HFFc6 (cell line): Measurements from ENCODE around the gene CDIPT. TPM values are rescaled to one million over a fixed set of nuclear protein-coding genes. Genes with fewer than 3 reads are reported as not detected.
A peak's percentile ranks its signal among the peaks of the same experiment; 100 is the strongest.

Experiments
- DNase-seq: peaks from one replicate; pipeline ENCODE4 v3.0.0-alpha.2; 2018
- H3K27ac Mint-ChIP-seq: 2 replicates; pipeline ENCODE4 v1.8.0; 2020; ENCODE audit warnings: mild to moderate bottlenecking, mixed read lengths
- H3K27me3 Mint-ChIP-seq: 2 replicates; pipeline ENCODE4 v1.8.0; 2021; ENCODE audit warnings: mild to moderate bottlenecking, moderate library complexity, mixed read lengths; ENCODE audit not compliant: insufficient read depth
- H3K36me3 Mint-ChIP-seq: 2 replicates; pipeline ENCODE4 v1.8.0; 2021; ENCODE audit warnings: low read depth, mixed read lengths
- H3K4me1 Mint-ChIP-seq: 2 replicates; pipeline ENCODE4 v1.8.0; 2020; ENCODE audit warnings: low read depth, mixed read lengths
- H3K4me3 Mint-ChIP-seq: 2 replicates; pipeline ENCODE4 v1.8.0; 2020; ENCODE audit warnings: mild to moderate bottlenecking, moderate library complexity, mixed read lengths
- H3K9me3 Mint-ChIP-seq: 2 replicates; pipeline ENCODE4 v1.8.0; 2020; ENCODE audit warnings: mild to moderate bottlenecking, mixed read lengths
- total RNA-seq, 6 experiments: library from RNA; stranded (reverse); fragmentation: NEBNext Ultra II Directional; extraction: Animal tissue kit (Norgen Biotek cat#: 25700); gene quantifications; 2 replicates in 1 of 6; 3 replicates in 5 of 6; pipeline ENCODE4 v1.2.3, GENCODE V29; 2021
- TF ChIP-seq, protein P1 (sequence below): fragments of 200-600 bp; sonication (generic); IDR thresholded peaks from 2 replicates; pipeline ENCODE4 v1.5.0; 2021; ENCODE audit warnings: antibody characterized with exemption, mild to moderate bottlenecking

CDIPT gene
- total RNA-seq, 6 experiments from 2014 or later, result 82.6 to 115 (median 94.7) TPM

DNA sequence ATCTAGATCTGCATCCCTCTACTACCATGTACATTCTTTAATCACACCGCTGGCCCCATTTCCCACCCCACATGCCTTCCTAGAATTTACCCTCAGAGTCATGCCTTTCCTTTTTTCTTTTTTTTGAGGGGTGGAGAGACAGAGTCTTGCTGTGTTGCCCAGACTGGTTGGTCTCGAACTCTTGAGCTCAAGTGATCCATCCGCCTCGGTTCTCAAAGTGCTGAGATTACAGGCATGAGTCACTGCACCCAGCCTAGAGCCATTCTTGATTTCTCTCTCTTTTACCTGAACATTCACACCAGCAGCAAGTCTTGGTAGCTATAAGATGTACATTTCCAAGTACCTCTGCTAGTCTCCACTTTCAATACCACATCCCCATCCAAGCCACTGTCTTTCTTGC is 44.9 kb downstream of the CDIPT start:
- no peak for DNase-seq
- H3K27me3 Mint-ChIP-seq, result peaks cover 5% of the 10 kb centered on the region
- TF ChIP-seq, protein P1, sequence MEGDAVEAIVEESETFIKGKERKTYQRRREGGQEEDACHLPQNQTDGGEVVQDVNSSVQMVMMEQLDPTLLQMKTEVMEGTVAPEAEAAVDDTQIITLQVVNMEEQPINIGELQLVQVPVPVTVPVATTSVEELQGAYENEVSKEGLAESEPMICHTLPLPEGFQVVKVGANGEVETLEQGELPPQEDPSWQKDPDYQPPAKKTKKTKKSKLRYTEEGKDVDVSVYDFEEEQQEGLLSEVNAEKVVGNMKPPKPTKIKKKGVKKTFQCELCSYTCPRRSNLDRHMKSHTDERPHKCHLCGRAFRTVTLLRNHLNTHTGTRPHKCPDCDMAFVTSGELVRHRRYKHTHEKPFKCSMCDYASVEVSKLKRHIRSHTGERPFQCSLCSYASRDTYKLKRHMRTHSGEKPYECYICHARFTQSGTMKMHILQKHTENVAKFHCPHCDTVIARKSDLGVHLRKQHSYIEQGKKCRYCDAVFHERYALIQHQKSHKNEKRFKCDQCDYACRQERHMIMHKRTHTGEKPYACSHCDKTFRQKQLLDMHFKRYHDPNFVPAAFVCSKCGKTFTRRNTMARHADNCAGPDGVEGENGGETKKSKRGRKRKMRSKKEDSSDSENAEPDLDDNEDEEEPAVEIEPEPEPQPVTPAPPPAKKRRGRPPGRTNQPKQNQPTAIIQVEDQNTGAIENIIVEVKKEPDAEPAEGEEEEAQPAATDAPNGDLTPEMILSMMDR, result no peak
- H3K4me1 Mint-ChIP-seq, result peaks cover 79% of the 10 kb centered on the region
- H3K9me3 Mint-ChIP-seq, result no peaks in the 10 kb centered on the region
- H3K4me3 Mint-ChIP-seq, result peak overlapping the region; percentile 76
- H3K36me3 Mint-ChIP-seq, result peaks cover 41% of the 10 kb centered on the region
- peak overlapping the region; percentile 29 for H3K27ac Mint-ChIP-seq

DNA sequence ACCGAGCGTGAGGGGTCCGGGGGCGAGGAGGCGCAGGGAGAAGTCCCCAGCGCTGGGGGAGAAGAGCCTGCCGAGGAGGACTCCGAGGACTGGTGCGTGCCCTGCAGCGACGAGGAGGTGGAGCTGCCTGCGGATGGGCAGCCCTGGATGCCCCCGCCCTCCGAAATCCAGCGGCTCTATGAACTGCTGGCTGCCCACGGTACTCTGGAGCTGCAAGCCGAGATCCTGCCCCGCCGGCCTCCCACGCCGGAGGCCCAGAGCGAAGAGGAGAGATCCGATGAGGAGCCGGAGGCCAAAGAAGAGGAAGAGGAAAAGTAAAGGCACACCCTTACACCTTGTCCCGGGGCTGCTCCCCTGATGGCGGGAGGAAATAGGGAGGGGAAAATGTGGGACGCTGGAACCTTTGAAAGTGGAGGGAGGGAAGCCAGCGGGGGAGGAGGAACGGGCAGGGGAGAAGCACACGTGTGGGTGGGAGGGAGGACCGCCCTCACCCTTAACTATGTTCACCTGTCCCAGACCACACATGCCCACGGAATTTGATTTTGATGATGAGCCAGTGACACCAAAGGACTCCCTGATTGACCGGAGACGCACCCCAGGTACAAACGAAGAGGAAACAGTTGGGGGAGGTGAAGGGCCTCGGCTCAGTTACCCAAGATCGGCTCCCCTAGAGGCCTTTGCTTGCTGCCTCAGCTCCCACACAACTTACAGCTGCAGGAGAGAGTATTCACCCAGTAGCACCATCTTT is 46.2 kb downstream of the CDIPT start:
- Mint-ChIP-seq H3K27me3 (peaks cover 5% of the 10 kb centered on the region), H3K4me3 (peak overlapping the region; percentile 94), H3K9me3 (no peaks in the 10 kb centered on the region), H3K27ac (peak overlapping the region; percentile 96), H3K4me1 (peaks cover 78% of the 10 kb centered on the region), H3K36me3 (peaks cover 35% of the 10 kb centered on the region)
- TF ChIP-seq, protein P1, result no peak
- DNase-seq, result peak; percentile 61

DNA sequence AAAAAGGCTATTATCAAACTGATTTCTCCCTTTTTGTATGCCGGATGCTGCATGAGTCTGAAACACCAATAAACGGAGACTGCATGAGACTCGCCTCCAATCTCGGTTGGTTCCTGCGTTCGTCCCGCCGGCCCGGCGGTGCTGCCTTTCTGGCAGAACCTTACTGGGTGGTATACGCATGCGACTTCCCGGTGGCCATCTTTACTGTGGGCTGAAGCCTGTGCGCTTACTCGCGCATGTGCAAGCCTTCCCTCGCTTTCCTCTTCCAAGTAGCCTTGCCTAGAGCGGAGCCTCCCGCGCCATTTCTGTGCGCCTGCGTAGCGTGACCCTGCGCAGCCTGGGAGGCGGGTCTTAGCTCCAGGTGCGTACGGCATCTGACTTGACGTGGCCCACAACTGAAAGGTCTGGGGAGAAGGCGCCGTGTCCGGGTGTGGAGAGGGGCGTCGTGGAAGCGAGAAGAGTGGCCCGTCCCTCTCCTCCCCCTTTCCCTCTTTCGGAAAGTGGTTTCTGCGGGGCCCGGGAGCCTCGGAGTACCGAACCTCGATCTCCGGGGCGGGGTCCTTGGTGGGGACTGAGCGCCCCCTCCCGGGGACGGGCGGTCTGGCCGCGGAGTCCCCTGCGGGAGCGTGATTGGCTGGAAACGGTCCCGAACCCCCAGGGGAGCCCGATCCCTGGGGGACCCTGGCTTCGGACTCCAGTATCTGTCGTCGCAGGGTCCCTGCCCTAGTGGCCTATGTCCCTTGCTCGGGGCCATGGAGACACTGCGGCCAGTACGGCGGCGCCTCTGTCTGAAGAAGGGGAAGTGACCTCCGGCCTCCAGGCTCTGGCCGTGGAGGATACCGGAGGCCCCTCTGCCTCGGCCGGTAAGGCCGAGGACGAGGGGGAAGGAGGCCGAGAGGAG is 47.0 kb downstream of the CDIPT start, which contains the start of gene PAGR1:
TSS of gene PAGR1 (plus strand) at position 360 of the 901 bp plus-strand sequence. CDS start at position 734, 374 bp downstream.
- Mint-ChIP-seq H3K4me3 (peak within 1 kb of the TSS; percentile 94), H3K27me3 (peaks cover 5% of the 10 kb centered on the region), H3K4me1 (peaks cover 80% of the 10 kb centered on the region), H3K9me3 (no peaks in the 10 kb centered on the region), H3K27ac (peak within 1 kb of the TSS; percentile 96), H3K36me3 (peaks cover 32% of the 10 kb centered on the region)
- DNase-seq, result peak; percentile 99
- TF ChIP-seq, protein P1, result peak; percentile 93

DNA sequence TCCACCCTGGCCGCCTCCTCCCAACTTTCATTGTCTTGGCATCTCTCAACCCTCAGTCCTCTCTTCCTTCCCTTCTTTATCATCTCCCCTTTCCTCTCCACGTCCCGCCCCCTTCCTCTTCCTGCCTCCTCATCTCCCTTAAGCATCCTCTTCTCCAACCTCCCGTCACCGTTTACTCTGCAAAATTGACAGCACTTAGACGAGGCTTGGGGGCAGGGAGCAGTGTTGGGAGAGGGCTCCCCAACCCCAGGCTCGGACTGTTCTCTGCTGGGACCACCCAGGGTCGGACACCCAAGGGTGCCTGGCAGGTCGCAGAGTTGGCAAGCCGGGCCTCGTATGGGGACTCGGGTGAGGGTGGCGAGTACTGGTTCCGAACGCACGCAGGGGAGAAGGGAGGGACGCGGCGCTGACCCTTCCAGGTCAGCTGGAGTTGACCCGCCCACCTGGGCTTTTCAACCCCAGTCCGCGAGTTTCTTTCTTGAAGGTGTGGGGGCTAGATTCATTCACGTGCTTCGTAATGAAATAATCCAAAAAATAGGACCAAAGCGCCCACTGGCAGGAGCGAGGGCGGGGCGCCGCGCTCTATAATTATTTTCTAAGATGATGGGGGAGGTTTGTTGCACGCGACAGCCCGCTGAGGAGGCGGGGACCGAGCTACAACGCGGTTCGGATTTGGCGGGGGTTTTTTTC is 47.8 kb downstream of the CDIPT start:
- H3K36me3 Mint-ChIP-seq, result peaks cover 25% of the 10 kb centered on the region
- H3K4me3 Mint-ChIP-seq, result peak overlapping the region; percentile 94
- peaks cover 5% of the 10 kb centered on the region for H3K27me3 Mint-ChIP-seq
- H3K4me1 Mint-ChIP-seq, result peaks cover 88% of the 10 kb centered on the region
- H3K9me3 Mint-ChIP-seq, result no peaks in the 10 kb centered on the region
- no peak for DNase-seq
- peak overlapping the region; percentile 96 for H3K27ac Mint-ChIP-seq
- TF ChIP-seq, protein P1, result no peak

DNA sequence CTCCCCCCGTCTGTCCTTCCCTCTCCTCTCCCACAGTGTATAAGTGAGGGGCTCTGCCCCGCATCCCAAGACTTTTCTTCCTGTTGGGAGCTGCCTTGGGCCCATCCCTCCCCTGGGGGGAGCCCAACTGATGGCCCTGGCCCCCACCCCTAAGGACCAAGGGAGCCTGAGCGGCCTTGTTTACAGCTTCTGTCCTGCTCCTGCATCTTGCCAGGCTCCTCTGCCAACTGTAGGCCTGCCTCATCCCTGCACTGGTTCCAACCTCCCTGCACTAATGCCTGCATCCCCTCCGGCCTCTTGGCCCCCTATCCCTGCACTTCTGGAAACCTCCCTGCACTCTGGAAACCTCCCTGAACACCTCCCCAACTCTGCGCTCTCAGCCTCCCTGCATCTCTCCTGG is 48.4 kb downstream of the CDIPT start:
- Mint-ChIP-seq H3K27me3 (peaks cover 5% of the 10 kb centered on the region), H3K9me3 (no peaks in the 10 kb centered on the region), H3K36me3 (peaks cover 22% of the 10 kb centered on the region), H3K4me3 (peak overlapping the region; percentile 94), H3K27ac (peak overlapping the region; percentile 96), H3K4me1 (peaks cover 88% of the 10 kb centered on the region)
- TF ChIP-seq, protein P1, result no peak
- no peak for DNase-seq
